ENCODE data around the gene SMIM31. TPM values are rescaled to one million over a fixed set of nuclear protein-coding genes. Genes with fewer than 3 reads are reported as not detected.

Gene SMIM31
- total RNA-seq, 2 experiments from 2014 or later: not detected

GRCh38 chr4:164765833-164766232 lies 11.9 kb downstream of the SMIM31 start:
- H3K4me1 Mint-ChIP-seq: no peaks in the 10 kb centered on the region
- no peak overlapping the region for H3K27ac Mint-ChIP-seq
- no peaks in the 10 kb centered on the region for H3K9me3 Mint-ChIP-seq
- peaks cover 17% of the 10 kb centered on the region for H3K27me3 Mint-ChIP-seq
- H3K36me3 Mint-ChIP-seq: no peaks in the 10 kb centered on the region
- H3K4me3 Mint-ChIP-seq: no peak overlapping the region
- DNase-seq (no peak), ATAC-seq (ENCODE audit: low read depth) (no peak)
- POLR2A ChIA-PET: no interaction called here

GRCh38 chr4:164768516-164768915 lies 14.6 kb downstream of the SMIM31 start:
- ATAC-seq (ENCODE audit: low read depth): no peak
- H3K4me1 Mint-ChIP-seq: no peaks in the 10 kb centered on the region
- H3K4me3 Mint-ChIP-seq: no peak overlapping the region
- POLR2A ChIA-PET: no interaction called here
- H3K27ac Mint-ChIP-seq: no peak overlapping the region
- no peaks in the 10 kb centered on the region for H3K9me3 Mint-ChIP-seq
- H3K36me3 Mint-ChIP-seq: no peaks in the 10 kb centered on the region
- DNase-seq: no peak
- H3K27me3 Mint-ChIP-seq: peaks cover 17% of the 10 kb centered on the region

- no peak overlapping the region for H3K4me3 Mint-ChIP-seq
- POLR2A ChIA-PET: no interaction called here
- ATAC-seq (ENCODE audit: low read depth): no peak
These were observed 16.2 kb downstream of the SMIM31 start for GRCh38 chr4:164770010-164770724.

GRCh38 chr4:164771088-164771487 lies 17.2 kb downstream of the SMIM31 start:
- H3K4me3 Mint-ChIP-seq: no peak overlapping the region

More at GRCh38 chr4:164770010-164770724, 16.2 kb downstream of the SMIM31 start:
- Mint-ChIP-seq H3K27ac (no peak overlapping the region), H3K9me3 (no peaks in the 10 kb centered on the region), H3K4me1 (no peaks in the 10 kb centered on the region), H3K27me3 (peaks cover 17% of the 10 kb centered on the region), H3K36me3 (no peaks in the 10 kb centered on the region)
- no peak for DNase-seq

GRCh38 chr4:164772076-164772475 lies 18.1 kb downstream of the SMIM31 start:
- Mint-ChIP-seq H3K4me1 (no peaks in the 10 kb centered on the region), H3K36me3 (no peaks in the 10 kb centered on the region), H3K4me3 (no peak overlapping the region), H3K27me3 (peaks cover 13% of the 10 kb centered on the region), H3K9me3 (no peaks in the 10 kb centered on the region), H3K27ac (no peak overlapping the region)
- no peak for ATAC-seq (ENCODE audit: low read depth)
- no peak for DNase-seq
- POLR2A ChIA-PET: no interaction called here

More at GRCh38 chr4:164771088-164771487, 17.2 kb downstream of the SMIM31 start:
- Mint-ChIP-seq H3K9me3 (no peaks in the 10 kb centered on the region), H3K36me3 (no peaks in the 10 kb centered on the region), H3K4me1 (no peaks in the 10 kb centered on the region), H3K27ac (no peak overlapping the region), H3K27me3 (peaks cover 16% of the 10 kb centered on the region)
- DNase-seq (no peak), ATAC-seq (ENCODE audit: low read depth) (no peak)
- POLR2A ChIA-PET: no interaction called here

- H3K27ac Mint-ChIP-seq: no peak overlapping the region
- no peaks in the 10 kb centered on the region for H3K36me3 Mint-ChIP-seq
- H3K27me3 Mint-ChIP-seq: peaks cover 6% of the 10 kb centered on the region
- ATAC-seq (ENCODE audit: low read depth) (no peak), DNase-seq (no peak)
- no peaks in the 10 kb centered on the region for H3K4me1 Mint-ChIP-seq
- no peaks in the 10 kb centered on the region for H3K9me3 Mint-ChIP-seq
- H3K4me3 Mint-ChIP-seq: no peak overlapping the region
- POLR2A ChIA-PET: no interaction called here
These were observed 25.1 kb downstream of the SMIM31 start for GRCh38 chr4:164779080-164779479.

DNA sequence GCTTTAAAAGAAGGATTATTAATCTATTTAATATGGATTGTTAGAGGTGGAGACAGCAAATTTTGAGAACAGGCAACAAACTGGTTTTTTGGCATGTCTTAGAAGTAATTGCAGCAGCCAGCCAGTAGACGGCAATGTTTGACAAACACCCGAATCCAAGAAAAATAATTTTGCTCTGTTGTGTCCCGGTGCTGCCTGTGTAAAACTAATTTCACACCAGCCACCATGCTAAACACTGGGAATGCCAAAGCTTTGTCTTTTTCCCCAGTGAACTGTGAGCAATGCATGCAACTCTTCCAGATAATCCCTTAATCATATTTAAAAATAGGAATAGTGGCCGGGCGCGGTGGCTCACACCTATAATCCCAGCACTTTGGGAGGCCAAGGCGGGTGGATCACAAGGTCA lies 25.9 kb downstream of the SMIM31 start:
- DNase-seq: no peak
- H3K9me3 Mint-ChIP-seq: no peaks in the 10 kb centered on the region
- no peak overlapping the region for H3K27ac Mint-ChIP-seq
- H3K27me3 Mint-ChIP-seq: peaks cover 7% of the 10 kb centered on the region
- H3K4me3 Mint-ChIP-seq: no peak overlapping the region
- POLR2A ChIA-PET: no interaction called here
- ATAC-seq (ENCODE audit: low read depth): no peak
- H3K36me3 Mint-ChIP-seq: no peaks in the 10 kb centered on the region
- no peaks in the 10 kb centered on the region for H3K4me1 Mint-ChIP-seq

- no peak for ATAC-seq (ENCODE audit: low read depth)
These were observed 26.9 kb downstream of the SMIM31 start for GRCh38 chr4:164780839-164781238.

GRCh38 chr4:164783976-164784375 lies 30.0 kb downstream of the SMIM31 start:
- POLR2A ChIA-PET: no interaction called here
- ATAC-seq (ENCODE audit: low read depth): no peak

More at GRCh38 chr4:164780839-164781238, 26.9 kb downstream of the SMIM31 start:
- POLR2A ChIA-PET: no interaction called here
- no peaks in the 10 kb centered on the region for H3K4me1 Mint-ChIP-seq
- no peaks in the 10 kb centered on the region for H3K36me3 Mint-ChIP-seq
- H3K9me3 Mint-ChIP-seq: no peaks in the 10 kb centered on the region
- H3K27me3 Mint-ChIP-seq: peaks cover 5% of the 10 kb centered on the region
- no peak overlapping the region for H3K27ac Mint-ChIP-seq
- no peak overlapping the region for H3K4me3 Mint-ChIP-seq
- DNase-seq: no peak

GRCh38 chr4:164789047-164789446 lies 35.1 kb downstream of the SMIM31 start:
- no peaks in the 10 kb centered on the region for H3K9me3 Mint-ChIP-seq
- H3K27me3 Mint-ChIP-seq: peaks cover 5% of the 10 kb centered on the region

More at GRCh38 chr4:164783976-164784375, 30.0 kb downstream of the SMIM31 start:
- Mint-ChIP-seq H3K4me1 (no peaks in the 10 kb centered on the region), H3K36me3 (no peaks in the 10 kb centered on the region), H3K27me3 (peaks cover 5% of the 10 kb centered on the region), H3K4me3 (no peak overlapping the region), H3K9me3 (no peaks in the 10 kb centered on the region), H3K27ac (no peak overlapping the region)
- DNase-seq: no peak

DNA sequence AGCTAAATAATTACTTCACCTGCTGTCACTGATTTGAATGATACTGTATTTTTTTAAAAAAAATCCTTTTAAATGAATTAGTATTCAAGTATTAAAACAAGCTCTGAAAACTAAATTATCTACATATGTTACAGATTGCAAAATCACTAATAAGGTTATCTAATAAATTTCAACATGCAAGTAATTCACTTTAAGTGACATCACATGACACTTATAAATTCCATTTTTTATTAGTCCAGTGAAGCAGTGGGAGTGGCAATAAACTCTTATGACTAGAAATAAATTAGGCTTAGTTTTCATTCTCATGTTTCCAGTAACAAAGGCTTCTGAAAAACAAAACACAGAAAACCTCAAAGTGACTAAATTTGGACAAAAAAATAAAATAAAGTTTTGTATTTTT lies 36.3 kb downstream of the SMIM31 start:
- Mint-ChIP-seq H3K9me3 (no peaks in the 10 kb centered on the region), H3K27me3 (peaks cover 3% of the 10 kb centered on the region), H3K4me1 (no peaks in the 10 kb centered on the region), H3K27ac (no peak overlapping the region), H3K4me3 (no peak overlapping the region), H3K36me3 (no peaks in the 10 kb centered on the region)
- DNase-seq: no peak
- POLR2A ChIA-PET: no interaction called here
- ATAC-seq (ENCODE audit: low read depth): no peak

More at GRCh38 chr4:164789047-164789446, 35.1 kb downstream of the SMIM31 start:
- Mint-ChIP-seq H3K4me1 (no peaks in the 10 kb centered on the region), H3K27ac (no peak overlapping the region), H3K4me3 (no peak overlapping the region), H3K36me3 (no peaks in the 10 kb centered on the region)
- no peak for DNase-seq
- no peak for ATAC-seq (ENCODE audit: low read depth)
- POLR2A ChIA-PET: no interaction called here

DNA sequence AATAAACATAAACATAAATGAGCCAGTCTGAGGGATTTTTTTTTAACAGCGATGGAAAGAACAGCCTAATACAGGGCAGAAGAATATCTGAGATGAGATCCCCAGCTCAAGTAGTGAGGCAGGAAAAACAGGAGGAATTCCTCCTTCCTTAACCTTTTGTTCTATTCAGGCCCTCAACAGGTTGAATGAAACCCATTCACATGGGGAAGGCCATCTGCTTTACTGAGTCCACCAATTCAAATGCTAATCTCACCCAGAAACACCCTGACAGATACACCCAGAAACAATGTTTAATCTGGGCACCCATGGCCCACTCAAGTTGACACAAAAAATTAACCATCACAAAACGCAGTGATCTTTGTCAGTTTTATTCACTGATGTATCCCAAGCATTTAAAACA lies 45.5 kb downstream of the SMIM31 start:
- peaks cover 3% of the 10 kb centered on the region for H3K27me3 Mint-ChIP-seq
- H3K9me3 Mint-ChIP-seq: no peaks in the 10 kb centered on the region
- H3K4me1 Mint-ChIP-seq: no peaks in the 10 kb centered on the region
- H3K36me3 Mint-ChIP-seq: no peaks in the 10 kb centered on the region
- POLR2A ChIA-PET: no interaction called here
- no peak for DNase-seq
- no peak for ATAC-seq (ENCODE audit: low read depth)
- no peak overlapping the region for H3K27ac Mint-ChIP-seq
- no peak overlapping the region for H3K4me3 Mint-ChIP-seq

GRCh38 chr4:164800786-164801185 lies 46.9 kb downstream of the SMIM31 start:
- ATAC-seq (ENCODE audit: low read depth): no peak
- no peak for DNase-seq
- peaks cover 4% of the 10 kb centered on the region for H3K27me3 Mint-ChIP-seq
- no peak overlapping the region for H3K27ac Mint-ChIP-seq
- H3K4me1 Mint-ChIP-seq: no peaks in the 10 kb centered on the region
- no peak overlapping the region for H3K4me3 Mint-ChIP-seq
- POLR2A ChIA-PET: no interaction called here
- H3K36me3 Mint-ChIP-seq: no peaks in the 10 kb centered on the region
- H3K9me3 Mint-ChIP-seq: no peaks in the 10 kb centered on the region

- Mint-ChIP-seq H3K36me3 (no peaks in the 10 kb centered on the region), H3K27me3 (peaks cover 5% of the 10 kb centered on the region), H3K4me1 (no peaks in the 10 kb centered on the region), H3K9me3 (no peaks in the 10 kb centered on the region), H3K27ac (no peak overlapping the region), H3K4me3 (no peak overlapping the region)
- no peak for DNase-seq
- ATAC-seq (ENCODE audit: low read depth): no peak
- POLR2A ChIA-PET: no interaction called here
These were observed 48.5 kb downstream of the SMIM31 start for GRCh38 chr4:164802301-164802901.

Data from activated naive CD8-positive, alpha-beta T cell treated with anti-CD3 and anti-CD28 coated beads, Interleukin-2, amount 10 ng/mL, durations not matched to agents 7 days and 5 days (primary cell).